K562 (cell line): ENCODE data around the gene WEE1. TPM values are rescaled to one million over a fixed set of nuclear protein-coding genes. Genes with fewer than 3 reads are reported as not detected.

Source experiments
- BRD9 ChIP-seq: fragments of 450-650 bp; IDR thresholded peaks from 2 replicates; pipeline ENCODE4 v1.6.1; 2018; ENCODE audit warnings: low read depth; ENCODE audit not compliant: partially characterized antibody
- ELF1 ChIP-seq: fragments of 200-800 bp; sonication (Bioruptor generic); IDR thresholded peaks from 2 replicates; pipeline ENCODE4 v1.6.1; 2016; ENCODE audit warnings: missing genetic modification characterization, missing compliant biosample characterization
- ELF4 ChIP-seq: fragments of 450-650 bp; formaldehyde crosslinking; IDR thresholded peaks from 2 replicates; pipeline ENCODE4 v1.4.0; 2022; ENCODE audit warnings: missing genetic modification characterization
- ETV5 ChIP-seq: sonication (generic); formaldehyde crosslinking; IDR thresholded peaks from 2 replicates; pipeline ENCODE4 v1.4.0; 2020; ENCODE audit warnings: low read depth, mild to moderate bottlenecking, missing genetic modification reagents
- FOSL1 ChIP-seq: fragments of 200-800 bp; sonication (Bioruptor generic); conservative IDR thresholded peaks from 2 replicates; pipeline ENCODE4 v1.6.1; 2016; ENCODE audit warnings: missing genetic modification characterization, missing compliant biosample characterization
- JUND ChIP-seq, 2 experiments: IDR thresholded peaks; 2 replicates in 1 of 2; 3 replicates in 1 of 2; pipeline ENCODE4 v1.6.1; 2011; ENCODE audit warnings: borderline replicate concordance in 2 of 2, low read depth in 2 of 2, low read length in 2 of 2, improper control_type of control experiment in 1 of 2, missing biosample characterization in 1 of 2, missing genetic modification characterization in 1 of 2, missing genetic modification reagents in 1 of 2
- MTA1 ChIP-seq: fragments of 450-650 bp; IDR thresholded peaks from 2 replicates; pipeline ENCODE4 v1.6.1; 2017; ENCODE audit warnings: borderline replicate concordance
- NBN ChIP-seq: fragments of 450-650 bp; IDR thresholded peaks from 2 replicates; pipeline ENCODE4 v1.6.1; 2016; ENCODE audit warnings: low read depth, mild to moderate bottlenecking
- POLR2A ChIP-seq: fragments of 450-650 bp; conservative IDR thresholded peaks from 2 replicates; pipeline ENCODE4 v1.6.1; 2016
- PURB ChIP-seq: sonication (generic); formaldehyde crosslinking; IDR thresholded peaks from 2 replicates; pipeline ENCODE4 v1.9.0; 2021; ENCODE audit warnings: low read depth, mild to moderate bottlenecking, missing genetic modification reagents
- RFX1 ChIP-seq: fragments of 450-650 bp; IDR thresholded peaks from 2 replicates; pipeline ENCODE4 v1.6.1; 2016; ENCODE audit warnings: mild to moderate bottlenecking, moderate library complexity
- SIN3A ChIP-seq, 2 experiments: fragments of 150-350 bp in 1 of 2; IDR thresholded peaks; 2 replicates each; pipeline ENCODE4 v1.6.1; 2011 to 2016; ENCODE audit warnings: borderline replicate concordance in 2 of 2, low read depth in 2 of 2, low read length in 2 of 2, mild to moderate bottlenecking in 2 of 2, moderate library complexity in 2 of 2; ENCODE audit not compliant: control insufficient read depth in 1 of 2
- ZNF586 ChIP-seq: fragments of 450-650 bp; formaldehyde crosslinking; conservative IDR thresholded peaks from 2 replicates; pipeline ENCODE4 v1.4.0; 2020; ENCODE audit warnings: mild to moderate bottlenecking, moderate library complexity
- polyA plus RNA-seq, 8 experiments: library from polyadenylated mRNA; depleted of rRNA in 4 of 8; stranded (reverse) in 5 of 8; unstranded in 3 of 8; fragments of >200 nt; fragmentation: Nextera tagmentation in 2 of 8; fragmentation: Illumina TruSeq in 1 of 8; extraction: Ambion mirVana in 2 of 8; extraction: Trizol in 1 of 8; gene quantifications; 2 replicates each; pipeline versions ENCODE4 v1.2.1 to v1.2.3, GENCODE V29; 2011 to 2014; ENCODE audit warnings: inconsistent platforms in 1 of 8, missing spikeins in 1 of 8
- total RNA-seq, 7 experiments: library from RNA; depleted of rRNA in 6 of 7; stranded (reverse); fragments of >200 nt in 6 of 7; fragmentation: Illumina TruSeq in 2 of 7; extraction: Trizol in 2 of 7; gene quantifications; 2 replicates each; pipeline versions ENCODE4 v1.2.1 to v1.2.3, GENCODE V29; 2011 to 2021; ENCODE audit warnings: low replicate concordance in 1 of 7

The WEE1 gene
- total and polyA plus RNA-seq, 9 of the 15 experiments (the other 6 are each of a cell fraction or from before 2014, with no cell fraction given): 21.9 to 99.0 (median 67.4) TPM

- 0 out of 2 replicates have a peak, but pooled peaks have one; percentile 7 for TF ChIP-seq NBN
- no peak for TF ChIP-seq ZNF586 (CRISPR knock-in tag)
- TF ChIP-seq FOSL1 (tag): 0 out of 2 replicates have a peak, but pooled peaks have one; percentile 19
- 0 out of 2 replicates have a peak, but pooled peaks have one; percentile 45 for TF ChIP-seq ELF4
- TF ChIP-seq POLR2A: peak; percentile 70
- no peak; the same call in 1 of the 2 replicates for TF ChIP-seq ETV5 (CRISPR knock-in tag)
- peak; percentile 28 for TF ChIP-seq BRD9
- TF ChIP-seq MTA1: 0 out of 2 replicates have a peak, but pooled peaks have one; percentile 7
- TF ChIP-seq ELF1 (tag): no peak
- TF ChIP-seq RFX1: peak; percentile 5; the same call in 1 of the 2 replicates
- no peak for TF ChIP-seq PURB (CRISPR knock-in tag)
- TF ChIP-seq SIN3A (IDR thresholded peaks at IDR 0.05; ENCODE audit: borderline replicate concordance in 2 of 2, control insufficient read depth in 1 of 2, low read depth in 2 of 2, low read length in 2 of 2): peak; percentile 62 to 68; a peak in 2 of 4 replicates
- TF ChIP-seq JUND (IDR thresholded peaks at IDR 0.05; ENCODE audit: borderline replicate concordance, low read depth, low read length): peak; percentile 3; the same call in 1 of the 2 replicates
- peak; percentile 29; the same call in 1 of the 3 replicates for TF ChIP-seq JUND (tag; IDR thresholded peaks at IDR 0.05; ENCODE audit: borderline replicate concordance, low read depth, low read length)
Observed at GRCh38 chr11:9575260-9576240, 2.1 kb downstream of the WEE1 start (continued).
